OCI-LY7 (cell line): ENCODE measurements around the gene HMSD.

Experiments
- CTCF ChIP-seq: fragments of 200-600 bp; sonication (generic); conservative IDR thresholded peaks from 2 replicates; pipeline ENCODE4 v1.5.1; 2014; ENCODE audit warnings: mild to moderate bottlenecking, antibody characterized with exemption, low read length, moderate library complexity, mixed read lengths
- EZH2phosphoT487 ChIP-seq: fragments of 200-600 bp; sonication (generic); IDR thresholded peaks from 2 replicates; pipeline ENCODE4 v1.6.1; 2018; ENCODE audit warnings: low read depth, borderline replicate concordance, mild to moderate bottlenecking, mixed run types, antibody characterized with exemption, low read length, moderate library complexity, mixed read lengths

GRCh38 chr18:63970809-63971205 is 21.7 kb downstream of the HMSD start:
- no peak for TF ChIP-seq CTCF
- no peak for TF ChIP-seq EZH2phosphoT487
